GM18526 (cell line): ENCODE measurements around the gene SSBP2.

Experiments
- POLR2A ChIP-seq: IDR thresholded peaks from 3 replicates; pipeline ENCODE4 v1.6.1; 2011; ENCODE audit not compliant: insufficient read length; ENCODE audit errors: extremely low read depth

SSBP2 gene

DNA sequence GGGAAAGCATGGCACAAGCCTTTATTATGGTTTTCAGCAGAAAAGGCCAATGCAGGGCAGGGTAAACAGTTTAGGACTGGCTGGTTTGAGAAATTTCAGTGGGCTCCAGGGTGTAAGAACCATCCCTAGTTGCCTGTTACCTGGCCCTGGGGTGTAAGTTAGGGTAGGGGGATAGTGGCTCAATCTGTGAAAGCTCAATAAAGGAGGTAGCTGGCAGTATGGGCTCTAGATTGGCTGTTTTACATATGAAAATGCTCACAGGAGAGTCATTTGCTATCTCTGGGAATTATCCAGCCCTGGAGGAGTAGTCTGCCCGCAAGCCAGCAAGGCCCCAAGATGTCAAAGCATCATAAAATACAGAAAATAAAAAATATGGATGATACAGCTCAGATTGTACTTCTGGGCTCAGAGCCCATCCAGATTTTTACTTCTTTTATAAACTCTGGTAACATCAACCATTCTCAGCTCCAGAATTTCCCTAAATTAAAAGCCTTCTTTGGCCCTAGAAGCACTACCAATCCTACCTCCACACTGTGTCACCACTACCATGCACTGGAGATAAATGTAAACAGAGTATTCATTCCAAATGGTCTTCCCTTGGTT is 31.1 kb downstream of the SSBP2 start:
- TF ChIP-seq POLR2A: no peak

GRCh38 chr5:81718300-81718699 is 32.6 kb downstream of the SSBP2 start:
- TF ChIP-seq POLR2A: no peak

DNA sequence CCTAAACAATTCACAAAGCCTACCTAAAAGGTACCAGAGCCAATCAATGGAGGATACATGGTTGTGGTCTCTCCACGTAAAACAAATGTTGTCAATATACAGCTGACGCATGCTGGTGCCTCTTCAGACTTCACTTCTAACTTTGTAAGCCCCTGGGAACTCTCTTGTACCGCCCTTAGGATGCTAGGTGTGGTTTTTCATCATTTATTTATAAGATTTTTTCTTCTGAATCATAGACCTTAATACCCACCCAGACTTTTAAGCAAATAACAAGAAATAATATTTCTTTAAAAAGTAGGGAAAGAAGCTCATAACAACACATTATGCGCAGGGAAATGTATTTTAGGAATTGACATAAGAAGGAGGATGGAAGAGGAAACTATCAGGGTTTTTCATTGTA is 33.0 kb downstream of the SSBP2 start:
- no peak for TF ChIP-seq POLR2A

DNA sequence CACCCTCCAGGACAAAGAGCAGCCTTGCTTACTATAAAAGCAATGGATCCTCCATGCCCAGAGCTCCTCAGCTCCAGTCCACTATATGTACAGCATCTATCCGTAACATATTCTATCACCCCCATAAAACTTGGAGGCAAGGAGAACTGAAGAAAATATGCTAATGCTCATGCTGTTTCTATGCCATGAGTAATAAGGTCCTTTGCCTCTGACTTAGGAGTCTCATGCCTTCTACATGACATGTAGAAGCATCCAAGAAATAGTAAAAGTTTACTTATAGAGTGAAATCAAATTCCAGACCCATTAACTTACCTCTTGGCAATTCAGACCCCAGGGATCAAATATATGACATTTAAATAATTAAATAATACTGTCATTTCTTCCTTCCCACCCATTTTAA is 33.7 kb downstream of the SSBP2 start:
- TF ChIP-seq POLR2A: no peak

DNA sequence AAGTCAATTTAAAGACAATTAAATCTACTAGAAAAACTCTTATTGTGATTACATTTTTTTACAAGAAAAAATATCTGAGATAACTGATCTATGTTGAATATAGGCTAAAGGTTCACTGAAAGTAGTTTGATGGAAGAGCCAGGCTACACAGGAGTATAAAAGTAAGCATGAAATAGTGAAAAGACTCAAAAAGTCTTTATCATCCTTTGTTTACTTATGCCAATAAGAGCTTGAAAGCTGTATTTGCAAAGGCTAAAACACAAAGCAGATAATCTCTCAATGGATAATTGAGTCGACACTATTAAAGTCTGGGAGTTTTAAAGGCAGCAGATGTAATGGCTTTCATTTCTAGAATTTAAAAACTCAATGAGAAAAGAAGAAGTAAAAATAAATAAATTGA is 42.0 kb downstream of the SSBP2 start:
- no peak for TF ChIP-seq POLR2A

DNA sequence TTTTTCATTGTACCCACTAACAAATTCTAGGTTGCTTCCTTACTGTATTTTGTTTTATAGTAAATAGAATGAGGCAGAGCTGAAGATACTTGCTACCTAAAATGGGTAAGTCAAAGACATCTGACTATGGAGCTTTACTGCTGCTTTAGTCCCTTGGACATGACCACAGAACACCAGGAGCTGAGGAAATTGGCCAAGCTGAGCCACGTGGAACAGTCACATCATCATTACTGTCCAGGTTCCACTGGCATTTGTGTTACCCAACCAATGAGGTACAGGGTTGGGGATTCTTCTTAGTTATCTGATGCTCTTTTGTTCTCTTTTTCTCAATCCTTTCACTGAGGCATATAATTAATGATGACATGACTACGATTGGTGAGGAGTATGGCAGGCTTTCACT is 47.1 kb downstream of the SSBP2 start:
- TF ChIP-seq POLR2A: no peak

GRCh38 chr5:81700166-81700565 is 50.7 kb downstream of the SSBP2 start:
- no peak for TF ChIP-seq POLR2A

- no peak for TF ChIP-seq POLR2A
These were observed 52.1 kb downstream of the SSBP2 start for GRCh38 chr5:81698813-81699212.

DNA sequence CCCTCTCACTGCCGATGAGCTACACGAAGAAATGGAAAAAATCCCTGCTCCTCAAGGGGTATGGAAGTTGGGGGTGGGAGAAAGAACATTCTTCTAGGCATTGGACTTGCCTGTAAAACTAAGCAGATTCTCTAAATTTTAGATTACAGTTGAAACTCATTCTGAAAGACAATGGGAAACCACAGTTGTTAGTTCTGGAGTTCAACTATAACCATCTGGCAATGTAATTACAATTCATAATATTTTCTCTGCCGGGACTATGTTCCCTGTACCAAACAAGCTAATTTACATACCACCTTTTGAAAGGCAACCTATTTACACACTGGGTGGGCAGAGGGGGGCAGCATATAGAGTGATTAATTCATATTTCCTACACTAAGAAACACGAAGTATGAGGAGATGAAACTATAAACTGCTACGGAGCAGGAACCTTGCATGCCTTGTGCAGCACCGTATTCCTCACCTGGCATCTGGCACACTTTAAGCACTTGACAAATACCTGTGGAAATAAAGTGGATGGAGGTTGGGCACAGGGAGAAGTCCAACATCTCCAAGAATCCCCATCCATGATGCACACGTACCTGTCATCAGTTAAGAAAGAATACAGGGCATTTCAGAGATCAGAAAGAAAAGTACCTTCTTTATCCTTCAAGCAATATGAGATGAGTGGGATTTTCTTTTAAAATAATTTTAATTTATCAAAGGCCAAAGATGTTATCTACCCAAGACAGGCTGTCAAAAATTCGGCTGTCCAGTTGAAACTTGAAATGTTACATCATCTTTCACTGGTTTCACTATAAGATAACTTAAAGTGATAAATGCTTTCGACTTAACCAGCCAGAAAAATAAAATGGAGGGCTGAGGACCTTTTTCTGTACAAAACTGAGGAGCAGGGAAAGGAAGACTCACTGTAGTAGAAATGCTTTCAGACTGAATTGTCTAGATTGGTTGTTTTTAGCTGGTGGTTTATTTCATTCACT is 54.2 kb downstream of the SSBP2 start:
- TF ChIP-seq POLR2A: no peak

GRCh38 chr5:81694726-81695125 is 56.2 kb downstream of the SSBP2 start:
- TF ChIP-seq POLR2A: no peak

DNA sequence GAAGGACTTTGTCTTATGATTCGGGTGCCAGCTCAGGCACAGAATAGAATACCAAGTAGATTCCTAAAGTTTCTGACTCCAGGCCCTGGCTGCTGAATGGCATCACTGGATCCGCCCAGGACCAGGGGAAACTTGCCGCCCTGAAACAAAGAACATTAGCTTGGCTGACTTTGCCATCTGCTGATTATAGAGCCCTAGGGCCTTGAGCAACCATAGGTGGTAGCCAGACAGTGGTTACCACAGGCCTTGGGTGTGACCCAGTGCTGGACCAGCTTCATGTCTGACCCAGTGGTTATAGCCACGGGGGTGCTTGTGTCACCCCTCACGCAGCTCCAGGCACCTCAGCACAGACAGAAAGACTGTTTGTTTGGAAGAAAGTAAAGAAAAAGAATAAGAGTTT is 62.7 kb downstream of the SSBP2 start:
- no peak for TF ChIP-seq POLR2A

DNA sequence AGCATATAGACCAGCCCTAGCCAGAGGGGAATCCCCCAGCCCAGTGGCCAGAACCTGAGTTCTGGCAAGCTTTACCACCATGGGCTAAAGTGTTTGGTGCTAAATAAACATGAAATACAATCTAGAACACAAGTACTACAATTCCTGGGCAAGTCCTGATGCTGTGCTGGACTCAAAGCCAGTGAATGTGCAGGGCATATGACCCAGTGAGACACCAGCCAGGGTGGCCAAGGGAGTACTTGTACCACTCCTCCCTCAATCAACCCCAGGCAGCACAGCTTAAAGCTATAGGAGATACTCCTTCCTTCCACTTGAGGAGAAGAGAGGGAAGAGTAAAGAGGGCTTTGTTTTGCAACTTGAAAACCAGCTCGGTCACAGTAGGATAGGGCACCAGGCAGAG is 63.6 kb downstream of the SSBP2 start:
- TF ChIP-seq POLR2A: no peak

- no peak for TF ChIP-seq POLR2A
These were observed 65.4 kb downstream of the SSBP2 start for GRCh38 chr5:81685471-81685870.

DNA sequence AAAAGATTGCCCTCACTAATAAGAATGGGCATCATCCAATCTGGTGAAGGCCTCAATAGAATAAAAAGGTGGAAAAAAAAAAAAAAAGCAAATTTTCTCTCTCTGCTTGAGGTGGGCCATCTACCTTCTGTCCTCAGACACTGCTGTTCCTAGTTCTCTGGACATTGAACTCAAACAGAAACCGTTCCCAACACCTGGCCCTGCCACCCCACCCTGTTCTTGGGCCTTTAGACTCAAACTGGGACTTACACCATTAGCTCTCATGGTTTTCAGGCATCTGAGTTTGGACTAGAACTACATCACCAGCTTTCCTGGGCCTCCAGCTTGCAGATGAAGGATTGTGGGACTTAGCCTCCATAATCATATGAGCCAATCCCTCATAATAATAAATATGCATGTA is 71.0 kb downstream of the SSBP2 start:
- TF ChIP-seq POLR2A: no peak

DNA sequence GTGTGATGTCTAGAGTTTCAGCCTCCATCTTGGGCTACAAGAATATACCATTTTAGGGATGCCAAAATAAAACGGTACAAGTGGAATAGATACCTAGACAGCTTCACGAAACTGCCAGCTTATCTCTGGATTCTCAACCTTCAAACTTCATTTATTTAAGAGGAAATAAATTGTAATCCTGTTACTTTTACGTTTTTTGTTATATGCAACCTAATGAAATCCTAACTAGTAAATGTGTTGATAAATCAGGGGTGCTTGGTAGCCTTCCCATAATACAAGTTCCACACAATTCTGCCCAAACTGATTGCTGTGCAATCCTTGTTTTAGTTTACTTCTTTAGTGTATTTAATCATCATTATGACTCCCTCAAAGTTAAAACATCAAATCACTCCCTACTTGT is 75.5 kb downstream of the SSBP2 start:
- TF ChIP-seq POLR2A: no peak

GRCh38 chr5:81665795-81666194 is 85.1 kb downstream of the SSBP2 start:
- no peak for TF ChIP-seq POLR2A
